Dedifferentiated amniotic fluid mesenchymal stem cell (primary cell): ENCODE results near the gene LPIN2.
"Not testable (repeated sequence)": the region's sequence is repeated elsewhere in the genome, so short reads cannot be mapped to it uniquely, and the experiment has no call there.

Experiments
- DNase-seq: peaks from one replicate; pipeline ENCODE4 v3.0.0-alpha.2; 2016; ENCODE audit errors: extremely low spot score

Gene LPIN2

GRCh38 chr18:3044931-3045698 is 32.2 kb upstream of the LPIN2 start:
- DNase-seq: no peak

- DNase-seq: no peak
These were observed 29.4 kb upstream of the LPIN2 start for GRCh38 chr18:3042379-3042778.

- no peak for DNase-seq
These were observed 28.9 kb upstream of the LPIN2 start for GRCh38 chr18:3041843-3042242.

GRCh38 chr18:3040881-3041280 is 27.9 kb upstream of the LPIN2 start:
- no peak for DNase-seq

GRCh38 chr18:3040173-3040572 is 27.2 kb upstream of the LPIN2 start:
- no peak for DNase-seq

GRCh38 chr18:3037423-3037915 is 24.5 kb upstream of the LPIN2 start:
- DNase-seq: peak; percentile 51

GRCh38 chr18:3036108-3036507 is 23.2 kb upstream of the LPIN2 start:
- no peak for DNase-seq

- DNase-seq: no peak
These were observed 22.7 kb upstream of the LPIN2 start for GRCh38 chr18:3035635-3036034.

- DNase-seq: no peak
These were observed 19.8 kb upstream of the LPIN2 start for GRCh38 chr18:3032721-3033120.

GRCh38 chr18:3029215-3029952 is 16.4 kb upstream of the LPIN2 start:
- DNase-seq: no peak

GRCh38 chr18:3028115-3028514 is 15.2 kb upstream of the LPIN2 start:
- DNase-seq: not testable (repeated sequence)

GRCh38 chr18:3027370-3027891 is 14.5 kb upstream of the LPIN2 start:
- no peak for DNase-seq

- DNase-seq: no peak
These were observed 12.6 kb upstream of the LPIN2 start for GRCh38 chr18:3025544-3025943.

- DNase-seq: not testable (repeated sequence)
These were observed 10.7 kb upstream of the LPIN2 start for GRCh38 chr18:3023603-3024002.

- DNase-seq: no peak
These were observed 3.8 kb upstream of the LPIN2 start for GRCh38 chr18:3016585-3017297.

- DNase-seq: no peak
These were observed 2.9 kb upstream of the LPIN2 start for GRCh38 chr18:3015851-3016250.

- DNase-seq: no peak
These were observed 2.3 kb upstream of the LPIN2 start for GRCh38 chr18:3015204-3015592.

- DNase-seq: no peak
These were observed 1.7 kb upstream of the LPIN2 start for GRCh38 chr18:3014503-3015203.

- no peak for DNase-seq
These were observed 564 bp downstream of the LPIN2 start for GRCh38 chr18:3012136-3013023.

GRCh38 chr18:3010086-3010485 is 2.9 kb downstream of the LPIN2 start:
- no peak for DNase-seq

GRCh38 chr18:3008541-3008940 is 4.4 kb downstream of the LPIN2 start:
- no peak for DNase-seq
